GM12878 (cell line): ENCODE measurements around the gene ADAMTSL1. TPM values are rescaled to one million over a fixed set of nuclear protein-coding genes. Genes with fewer than 3 reads are reported as not detected.

Experiments
- ATAC-seq: fragments of 200-7000 bp; cut with Tn5 transposase; 3 replicates; pipeline ENCODE4 v1.9.1; 2020; ENCODE audit warnings: mild to moderate bottlenecking, moderate library complexity
- BruUV-seq: library from RNA; stranded (reverse); fragments of 400-500 nt; replicated peaks from 2 replicates; lab custom pipeline; 2021; lab: Mats Ljungman, UMichigan
- CTCF ChIA-PET: fragments of 300-600 bp; sonication (Branson Sonifier 250); formaldehyde crosslinking; extraction: SDS; loops from one replicate; lab custom pipeline; 2021; ENCODE audit warnings: inconsistent platforms; lab: Yijun Ruan, JAX
- POLR2A ChIA-PET: fragments of 350-600 bp; formaldehyde crosslinking; extraction: SDS; loops from one replicate; lab custom pipeline; 2021; ENCODE audit warnings: inconsistent platforms; lab: Charles Lee
- RAD21 ChIA-PET: fragments of 300-600 bp; sonication (Branson Sonifier 250); formaldehyde crosslinking; loops from one replicate; lab custom pipeline; 2023; ENCODE audit warnings: antibody characterized with exemption; ENCODE audit not compliant: unreplicated experiment; lab: Charles Lee
- SMC1A ChIA-PET: fragments of 300-600 bp; sonication (Branson Sonifier 250); formaldehyde crosslinking; loops from one replicate; lab custom pipeline; 2023; ENCODE audit not compliant: unreplicated experiment, uncharacterized antibody; lab: Charles Lee
- DNase-seq: peaks from one replicate; pipeline ENCODE4 v3.0.0-alpha.2; 2011; ENCODE audit warnings: low read depth, low spot score
- FAIRE-seq: peaks from 3 replicates; lab custom pipeline; 2011; peaks lifted over from hg19 to GRCh38; lab: Jason Lieb, UNC
- H2AFZ ChIP-seq: 2 replicates; pipeline ENCODE4 v1.6.0; 2011; ENCODE audit warnings: low read depth, low read length, control low read depth; ENCODE audit not compliant: control insufficient read depth
- H3K27ac ChIP-seq: 2 replicates; pipeline ENCODE4 v1.5.1; 2011; ENCODE audit warnings: control low read depth; ENCODE audit not compliant: control insufficient read depth, insufficient read depth
- H3K27me3 ChIP-seq, 2 experiments: replicated peaks in 1 of 2; 2 replicates each; pipeline versions ENCODE4 v1.6.0 to v1.6.1; 2011; ENCODE audit warnings: low read length in 1 of 2; ENCODE audit not compliant: control insufficient read depth in 2 of 2, insufficient read depth in 2 of 2
- H3K36me3 ChIP-seq, 2 experiments: 2 replicates each; pipeline ENCODE4 v1.5.1; 2011; ENCODE audit warnings: low read length in 1 of 2; ENCODE audit not compliant: control insufficient read depth in 2 of 2, insufficient read depth in 2 of 2
- H3K4me1 ChIP-seq: 2 replicates; pipeline ENCODE4 v1.6.1; 2011; ENCODE audit warnings: mild to moderate bottlenecking, low read length, moderate library complexity, mixed read lengths; ENCODE audit not compliant: control insufficient read depth, insufficient read depth
- H3K4me2 ChIP-seq: 2 replicates; pipeline ENCODE4 v1.6.0; 2011; ENCODE audit warnings: control low read depth; ENCODE audit not compliant: control insufficient read depth, insufficient read depth
- H3K4me3 ChIP-seq: fragments of 200-600 bp; sonication (generic); 2 replicates; pipeline ENCODE4 v1.5.1; 2016
- H3K79me2 ChIP-seq: 2 replicates; pipeline ENCODE4 v1.6.0; 2011; ENCODE audit warnings: low read length; ENCODE audit not compliant: control insufficient read depth, insufficient read depth
- H3K9ac ChIP-seq: 2 replicates; pipeline ENCODE4 v1.8.0; 2011; ENCODE audit warnings: low read length, control low read depth, mixed read lengths; ENCODE audit not compliant: control insufficient read depth, insufficient read depth
- H3K9me3 ChIP-seq: replicated peaks from 3 replicates; pipeline ENCODE4 v1.5.1; 2011; ENCODE audit warnings: mild to moderate bottlenecking, low read length; ENCODE audit not compliant: control insufficient read depth, insufficient read depth
- H4K20me1 ChIP-seq: 2 replicates; pipeline ENCODE4 v1.6.0; 2011; ENCODE audit not compliant: control insufficient read depth, insufficient read depth
- BCL11A ChIP-seq: IDR thresholded peaks from 2 replicates; pipeline ENCODE4 v1.6.1; 2011; ENCODE audit warnings: low read depth, low read length
- CEBPZ ChIP-seq: fragments of 150-350 bp; IDR thresholded peaks from 2 replicates; pipeline ENCODE4 v1.6.1; 2016; ENCODE audit warnings: low read depth, low read length
- FOS ChIP-seq: IDR thresholded peaks from 3 replicates; pipeline ENCODE4 v1.6.1; 2011; ENCODE audit warnings: borderline replicate concordance; ENCODE audit not compliant: insufficient read length; ENCODE audit errors: extremely low read depth
- HDAC2 ChIP-seq: fragments of 200-600 bp; sonication (generic); IDR thresholded peaks from 2 replicates; pipeline ENCODE4 v1.6.1; 2017
- IKZF2 ChIP-seq, 2 experiments: fragments of 450-650 bp; IDR thresholded peaks; 2 replicates each; pipeline ENCODE4 v1.6.1; 2017; ENCODE audit warnings: mild to moderate bottlenecking in 2 of 2, moderate library complexity in 2 of 2
- NKRF ChIP-seq: fragments of 450-650 bp; conservative IDR thresholded peaks from 2 replicates; pipeline ENCODE4 v1.6.1; 2017; ENCODE audit warnings: mild to moderate bottlenecking, moderate library complexity
- POLR2AphosphoS2 ChIP-seq: IDR thresholded peaks from 2 replicates; pipeline ENCODE4 v1.6.1; 2011; ENCODE audit warnings: low read depth, mild to moderate bottlenecking, low read length, improper control_type of control experiment, moderate library complexity
- SMARCA5 ChIP-seq: fragments of 450-650 bp; IDR thresholded peaks from 2 replicates; pipeline ENCODE4 v1.6.1; 2017; ENCODE audit warnings: mild to moderate bottlenecking
- ZBED1 ChIP-seq: IDR thresholded peaks from 2 replicates; pipeline ENCODE4 v1.6.1; 2016; ENCODE audit warnings: borderline replicate concordance
- ZBTB11 ChIP-seq: fragments of 450-650 bp; formaldehyde crosslinking; IDR thresholded peaks from 2 replicates; pipeline ENCODE4 v1.5.0; 2022; ENCODE audit warnings: mild to moderate bottlenecking, missing genetic modification characterization
- ZNF622 ChIP-seq: fragments of 450-650 bp; IDR thresholded peaks from 2 replicates; pipeline ENCODE4 v1.6.1; 2017; ENCODE audit warnings: mild to moderate bottlenecking, inconsistent platforms
- WGBS: methylation state at CpG from one replicate; pipeline ENCODE4 v1.1.6; 2016; ENCODE audit warnings: low lambda C conversion rate; ENCODE audit not compliant: insufficient replicate concordance, insufficient coverage; ENCODE audit errors: missing lambda C conversion rate; 5-methylcytosine and 5-hydroxymethylcytosine counted together
- in situ Hi-C: fragments of 300-500 bp; cut with MboI; formaldehyde crosslinking; loops from 9 replicates; pipeline ENCODE4 v1.14.3; 2018; ENCODE audit warnings: mixed read lengths
- intact Hi-C: fragments of 100-400 bp; cut with micrococcal nuclease; formaldehyde crosslinking; loops from one replicate; pipeline ENCODE4 v1.14.2; 2022; ENCODE audit not compliant: unreplicated experiment
- polyA plus RNA-seq, 11 experiments: library from polyadenylated mRNA; depleted of rRNA in 4 of 11; unstranded in 6 of 11; stranded (reverse) in 5 of 11; fragments of >200 nt; fragmentation: Nextera tagmentation in 4 of 11; fragmentation: Illumina TruSeq in 1 of 11; extraction: Ambion mirVana in 4 of 11; extraction: Trizol in 1 of 11; gene quantifications; 1 replicate in 1 of 11; 2 replicates in 10 of 11; pipeline versions ENCODE4 v1.2.1 to v1.2.3, GENCODE V29; 2011 to 2016; ENCODE audit warnings: inconsistent platforms in 2 of 11, missing spikeins in 2 of 11, low read depth in 1 of 11
- total RNA-seq, 4 experiments: library from RNA; depleted of rRNA in 3 of 4; stranded (reverse); fragments of >200 nt in 3 of 4; fragmentation: Illumina TruSeq in 1 of 4; extraction: Trizol in 1 of 4; gene quantifications; 2 replicates each; pipeline versions ENCODE4 v1.2.1 to v1.2.3, GENCODE V29; 2013 to 2021

Gene ADAMTSL1
- total and polyA plus RNA-seq, 10 of the 15 experiments (the other 5 are each of a cell fraction or from before 2014, with no cell fraction given): 0.01 to 0.10 (median 0.07) TPM; not detected in 6

GRCh38 chr9:18485714-18486113 is 11.8 kb downstream of the ADAMTSL1 start:
- no peak for DNase-seq
- Histone ChIP-seq H3K9me3 (no peaks in the 10 kb centered on the region), H3K36me3 (no peaks in the 10 kb centered on the region), H3K4me1 (no peaks in the 10 kb centered on the region), H3K4me2 (no peak overlapping the region), H4K20me1 (no peaks in the 10 kb centered on the region), H2AFZ (no peak overlapping the region), H3K9ac (no peak overlapping the region), H3K27me3 (no peaks in the 10 kb centered on the region), H3K79me2 (no peaks in the 10 kb centered on the region), H3K27ac (no peak overlapping the region)
- SMC1A ChIA-PET: no interaction called here
- FAIRE-seq: no peak
- POLR2A ChIA-PET: no interaction called here
- in situ Hi-C loops: no loop called here
- WGBS: 26% methylated on average over 2 of the region's 2 CpGs
- intact Hi-C loops: no loop called here
- RAD21 ChIA-PET: no interaction called here
- no TSS peak for BruUV-seq
- CTCF ChIA-PET: no interaction called here
- TF ChIP-seq FOS (no peak), HDAC2 (no peak), IKZF2 (IDR thresholded peaks at IDR 0.05) (no peak), ZNF622 (no peak), CEBPZ (no peak), SMARCA5 (no peak), NKRF (no peak), ZBED1 (no peak), ZBTB11 (CRISPR knock-in tag) (no peak), POLR2AphosphoS2 (no peak), BCL11A (no peak)
- TF ChIP-seq, all 136 proteins: peak for 0
- no peak overlapping the region for H3K4me3 ChIP-seq
- ATAC-seq: no peak
